IPS DF 19.7 (cell line): ENCODE measurements around the gene GYS2.

Experiments used
- DNase-seq: peaks from one replicate; pipeline ENCODE4 v3.0.0-alpha.2; 2013; ENCODE audit warnings: low read depth, low spot score

GYS2 gene

GRCh38 chr12:21505888-21506287 is 98.8 kb downstream of the GYS2 start:
- DNase-seq, result no peak

GRCh38 chr12:21502872-21503271 is 101.8 kb downstream of the GYS2 start:
- no peak for DNase-seq

GRCh38 chr12:21502164-21502496 is 102.5 kb downstream of the GYS2 start:
- DNase-seq, result no peak

- DNase-seq, result peak; percentile 90
Observed at GRCh38 chr12:21501258-21502163, 103.1 kb downstream of the GYS2 start, which contains the start of the genes GOLT1B and RECQL. GOLT1B (plus strand) TSS chr12:21501789; CDS start chr12:21501924, 135 bp downstream. RECQL (minus strand) TSS chr12:21501635; CDS start chr12:21499570, 2,065 bp downstream.

- no peak for DNase-seq
Observed at GRCh38 chr12:21500786-21501257, 103.8 kb downstream of the GYS2 start.

GRCh38 chr12:21499765-21500164 is 104.9 kb downstream of the GYS2 start:
- DNase-seq, result no peak
